Gastroesophageal sphincter (tissue), 3 donors: ENCODE results near the gene PFKL.

ENCODE experiments used
- POLR2A ChIP-seq, 2 donors: fragments of 450-650 bp; IDR thresholded peaks; one replicate each; pipeline ENCODE4 v1.6.1; 2017; ENCODE audit warnings: antibody characterized with exemption in 2 of 2, mild to moderate bottlenecking in 2 of 2, moderate library complexity in 1 of 2
- TF ChIP-seq, protein P1 (sequence below), 4 experiments: fragments of 200-600 bp in 2 of 4; fragments of 450-650 bp in 2 of 4; sonication (generic) in 1 of 4; IDR thresholded peaks; one replicate each; pipeline ENCODE4 v1.5.1; 2017 to 2019; ENCODE audit warnings: antibody characterized with exemption in 4 of 4, mild to moderate bottlenecking in 2 of 4, moderate library complexity in 2 of 4

DNA sequence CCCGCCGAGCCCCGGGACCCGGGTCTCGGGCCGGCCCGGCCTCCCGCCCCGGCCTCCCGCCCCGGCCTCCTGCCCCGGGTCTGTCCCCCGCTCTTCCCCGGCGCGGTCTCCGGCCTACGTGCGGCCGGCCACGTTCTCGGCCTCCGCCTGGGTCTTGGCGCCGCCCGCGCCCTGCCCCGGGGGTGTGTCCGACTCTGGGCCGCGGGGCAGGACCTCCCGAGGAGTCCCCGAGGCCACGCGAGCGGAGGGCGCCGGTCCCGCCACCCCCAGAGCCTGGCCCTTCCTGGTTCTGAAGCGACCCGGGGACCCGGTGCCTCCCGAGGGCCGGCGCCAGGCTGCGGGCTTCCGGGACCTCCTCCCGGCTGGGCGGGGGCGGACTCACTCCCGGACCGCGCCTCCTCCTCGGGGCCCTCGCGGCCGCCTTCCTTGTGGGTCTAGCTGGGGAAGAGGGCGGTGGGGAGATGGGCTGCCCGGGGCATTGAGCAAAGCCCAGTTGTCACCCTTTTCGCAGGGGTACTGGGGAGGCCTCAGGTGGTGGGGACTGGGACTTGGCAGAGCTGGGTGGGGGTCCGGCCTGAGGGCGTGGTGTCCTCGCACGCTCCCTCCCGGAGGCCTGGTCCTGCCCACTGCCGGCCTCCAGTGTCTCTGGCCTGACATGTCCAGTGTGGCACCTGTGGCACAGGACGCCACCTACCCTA is 558 bp downstream of the PFKL start:
- TF ChIP-seq, protein P1, sequence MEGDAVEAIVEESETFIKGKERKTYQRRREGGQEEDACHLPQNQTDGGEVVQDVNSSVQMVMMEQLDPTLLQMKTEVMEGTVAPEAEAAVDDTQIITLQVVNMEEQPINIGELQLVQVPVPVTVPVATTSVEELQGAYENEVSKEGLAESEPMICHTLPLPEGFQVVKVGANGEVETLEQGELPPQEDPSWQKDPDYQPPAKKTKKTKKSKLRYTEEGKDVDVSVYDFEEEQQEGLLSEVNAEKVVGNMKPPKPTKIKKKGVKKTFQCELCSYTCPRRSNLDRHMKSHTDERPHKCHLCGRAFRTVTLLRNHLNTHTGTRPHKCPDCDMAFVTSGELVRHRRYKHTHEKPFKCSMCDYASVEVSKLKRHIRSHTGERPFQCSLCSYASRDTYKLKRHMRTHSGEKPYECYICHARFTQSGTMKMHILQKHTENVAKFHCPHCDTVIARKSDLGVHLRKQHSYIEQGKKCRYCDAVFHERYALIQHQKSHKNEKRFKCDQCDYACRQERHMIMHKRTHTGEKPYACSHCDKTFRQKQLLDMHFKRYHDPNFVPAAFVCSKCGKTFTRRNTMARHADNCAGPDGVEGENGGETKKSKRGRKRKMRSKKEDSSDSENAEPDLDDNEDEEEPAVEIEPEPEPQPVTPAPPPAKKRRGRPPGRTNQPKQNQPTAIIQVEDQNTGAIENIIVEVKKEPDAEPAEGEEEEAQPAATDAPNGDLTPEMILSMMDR (IDR thresholded peaks at IDR 0.05) = no peak
- peak; percentile 42 to 60 for TF ChIP-seq POLR2A (IDR thresholded peaks at IDR 0.05)
